OCI-LY1 (cell line): ENCODE data around the gene DNAAF1.

Experiments used
- CTCF ChIP-seq: fragments of 200-600 bp; sonication (generic), shearing (Covaris generic); IDR thresholded peaks from 2 replicates; pipeline ENCODE4 v1.5.1; 2017; ENCODE audit warnings: mild to moderate bottlenecking, antibody characterized with exemption, low read length, moderate library complexity, mixed read lengths
- EZH2 ChIP-seq: fragments of 200-600 bp; sonication (generic), shearing (Covaris generic); IDR thresholded peaks from 2 replicates; pipeline ENCODE4 v1.8.0; 2017; ENCODE audit warnings: borderline replicate concordance, mixed run types, mild to moderate bottlenecking, antibody characterized with exemption, low read length, moderate library complexity, mixed read lengths

GRCh38 chr16:84198401-84198800, 53.3 kb downstream of the DNAAF1 start:
- TF ChIP-seq CTCF (no peak), EZH2 (no peak)
